HepG2 (cell line): ENCODE measurements around the gene NRL. TPM values are rescaled to one million over a fixed set of nuclear protein-coding genes. Genes with fewer than 3 reads are reported as not detected.

Source experiments
- CEBPG ChIP-seq: IDR thresholded peaks from 2 replicates; pipeline ENCODE4 v1.6.1; 2016
- HHEX ChIP-seq: IDR thresholded peaks from 2 replicates; pipeline ENCODE4 v1.6.1; 2016; ENCODE audit warnings: control low read depth
- HNRNPL ChIP-seq: fragments of 200-400 bp; formaldehyde crosslinking; IDR thresholded peaks from 2 replicates; pipeline ENCODE4 v1.6.1; 2017; ENCODE audit warnings: mild to moderate bottlenecking, low read depth, low read length
- HNRNPLL ChIP-seq: fragments of 200-400 bp; formaldehyde crosslinking; IDR thresholded peaks from 2 replicates; pipeline ENCODE4 v1.6.1; 2017; ENCODE audit warnings: mild to moderate bottlenecking, low read depth, low read length; ENCODE audit not compliant: poor library complexity, severe bottlenecking
- KLF12 ChIP-seq: sonication (generic); formaldehyde crosslinking; IDR thresholded peaks from 2 replicates; pipeline ENCODE4 v1.4.0; 2020; ENCODE audit warnings: missing genetic modification reagents, borderline replicate concordance
- MLX ChIP-seq: IDR thresholded peaks from 2 replicates; pipeline ENCODE4 v1.6.1; 2016
- MTERF4 ChIP-seq: sonication (generic); formaldehyde crosslinking; IDR thresholded peaks from 2 replicates; pipeline ENCODE4 v1.8.0; 2023; ENCODE audit warnings: mild to moderate bottlenecking, missing genetic modification reagents
- NR2C2 ChIP-seq: sonication (generic); formaldehyde crosslinking; IDR thresholded peaks from 2 replicates; pipeline ENCODE4 v1.4.0; 2020; ENCODE audit warnings: missing genetic modification reagents, mild to moderate bottlenecking, moderate library complexity, borderline replicate concordance
- PHF5A ChIP-seq: IDR thresholded peaks from one replicate; pipeline ENCODE4 v1.6.1; 2018; ENCODE audit warnings: low read depth, missing genetic modification reagents; ENCODE audit not compliant: unreplicated experiment
- POGK ChIP-seq: sonication (generic); formaldehyde crosslinking; conservative IDR thresholded peaks from 2 replicates; pipeline ENCODE4 v1.8.0; 2022; ENCODE audit warnings: mild to moderate bottlenecking, moderate library complexity, missing genetic modification reagents
- RFX5 ChIP-seq: IDR thresholded peaks from 2 replicates; pipeline ENCODE4 v1.6.1; 2011; ENCODE audit warnings: low read depth, low read length, improper control_type of control experiment
- SMAD3 ChIP-seq: sonication (generic); formaldehyde crosslinking; IDR thresholded peaks from 2 replicates; pipeline ENCODE4 v1.4.0; 2020; ENCODE audit warnings: missing genetic modification reagents
- SMARCC2 ChIP-seq: fragments of 450-650 bp; IDR thresholded peaks from 2 replicates; pipeline ENCODE4 v1.6.1; 2017; ENCODE audit warnings: antibody characterized with exemption, mild to moderate bottlenecking
- STAG1 ChIP-seq: sonication (generic); formaldehyde crosslinking; IDR thresholded peaks from 2 replicates; pipeline ENCODE4 v1.4.0; 2020; ENCODE audit warnings: missing genetic modification reagents
- TBX2 ChIP-seq: sonication (generic); formaldehyde crosslinking; IDR thresholded peaks from 2 replicates; pipeline ENCODE4 v1.5.0; 2020; ENCODE audit warnings: missing genetic modification reagents, mild to moderate bottlenecking, borderline replicate concordance
- XRCC5 ChIP-seq: fragments of 200-400 bp; formaldehyde crosslinking; optimal IDR thresholded peaks from 2 replicates; pipeline ENCODE3; 2017; ENCODE audit warnings: mild to moderate bottlenecking, low read length
- YEATS2 ChIP-seq: sonication (generic); formaldehyde crosslinking; IDR thresholded peaks from 2 replicates; pipeline ENCODE4 v1.4.0; 2020; ENCODE audit warnings: missing genetic modification reagents, borderline replicate concordance
- ZBTB4 ChIP-seq: sonication (generic); formaldehyde crosslinking; IDR thresholded peaks from 2 replicates; pipeline ENCODE4 v1.4.0; 2020; ENCODE audit warnings: missing genetic modification reagents, mild to moderate bottlenecking, borderline replicate concordance
- ZNF225 ChIP-seq: sonication (generic); formaldehyde crosslinking; IDR thresholded peaks from 2 replicates; pipeline ENCODE4 v1.4.0; 2020; ENCODE audit warnings: mild to moderate bottlenecking, missing genetic modification reagents
- ZSCAN29 ChIP-seq: sonication (generic); formaldehyde crosslinking; conservative IDR thresholded peaks from 2 replicates; pipeline ENCODE4 v1.4.0; 2020; ENCODE audit warnings: mild to moderate bottlenecking, missing genetic modification reagents
- ZSCAN30 ChIP-seq: sonication (generic); formaldehyde crosslinking; IDR thresholded peaks from 2 replicates; pipeline ENCODE4 v1.5.0; 2020; ENCODE audit warnings: mild to moderate bottlenecking, missing genetic modification reagents
- polyA plus RNA-seq, 8 experiments: library from polyadenylated mRNA; depleted of rRNA in 3 of 8; stranded (reverse) in 7 of 8; unstranded in 1 of 8; fragments of >200 nt; fragmentation: Illumina TruSeq in 4 of 8; extraction: Trizol in 4 of 8; gene quantifications; 2 replicates each; pipeline versions ENCODE4 v1.2.1 to v1.2.3, GENCODE V29; 2011 to 2016; ENCODE audit warnings: low read depth in 4 of 8, missing spikeins in 1 of 8, mixed read lengths in 1 of 8; ENCODE audit not compliant: insufficient read depth in 1 of 8
- total RNA-seq, 5 experiments: library from RNA; depleted of rRNA; stranded (reverse); fragments of >200 nt; fragmentation: Illumina TruSeq; extraction: Trizol; gene quantifications; 2 replicates each; pipeline ENCODE4 v1.2.3, GENCODE V29; 2016; ENCODE audit warnings: low read depth in 1 of 5
- TF ChIP-seq, protein P1 (sequence below): sonication (generic); formaldehyde crosslinking; IDR thresholded peaks from 2 replicates; pipeline ENCODE4 v1.4.0; 2020; ENCODE audit warnings: low read depth, mild to moderate bottlenecking, missing genetic modification reagents

NRL gene
- total and polyA plus RNA-seq, 2 of the 13 experiments (the other 11 are each of a cell fraction or from before 2014, with no cell fraction given): 2.5 to 4.7 TPM

DNA sequence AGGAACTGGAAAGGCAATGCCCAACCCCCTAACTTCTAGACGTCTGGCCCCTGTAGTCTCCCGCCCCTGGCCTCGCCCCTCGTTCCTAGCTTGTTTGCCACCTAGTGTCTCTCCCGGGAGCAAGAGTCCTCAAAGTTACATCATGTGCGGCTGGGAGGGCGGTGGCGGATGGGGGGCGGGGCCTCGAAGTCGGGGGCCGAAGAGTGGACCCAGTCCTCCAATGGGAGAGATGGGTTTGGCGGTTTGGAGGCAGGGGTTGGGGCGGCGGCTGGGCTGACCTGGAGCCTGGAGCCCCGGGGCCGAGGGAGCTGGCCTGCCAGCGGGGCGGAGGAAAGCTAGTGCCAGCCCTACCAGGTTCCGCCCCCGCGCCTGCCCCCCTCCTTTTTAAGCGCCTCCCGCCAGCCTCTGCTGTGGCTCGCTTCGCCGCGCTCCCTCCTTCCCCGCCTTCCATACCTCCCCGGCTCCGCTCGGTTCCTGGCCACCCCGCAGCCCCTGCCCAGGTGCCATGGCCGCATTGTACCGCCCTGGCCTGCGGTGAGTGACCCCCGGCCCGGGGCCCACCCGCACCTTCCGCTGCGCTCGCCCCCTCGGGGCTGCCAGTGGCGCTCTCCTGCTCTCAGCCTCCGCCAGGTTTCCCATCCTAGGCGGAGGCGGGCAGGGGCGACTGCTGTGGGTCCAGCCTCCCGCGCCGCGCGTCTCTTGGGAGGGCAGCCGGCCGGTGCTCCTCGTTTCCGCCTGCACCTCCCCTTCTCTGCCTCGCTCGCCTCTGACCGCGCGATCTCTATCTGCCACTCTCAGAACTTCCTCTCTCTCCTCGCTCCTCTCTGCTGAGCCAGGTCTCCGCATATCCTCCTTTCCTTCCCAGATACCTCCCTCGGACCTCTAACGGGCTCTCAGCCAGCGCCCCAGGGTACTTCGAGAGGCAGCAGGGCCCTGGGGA is 20.6 kb downstream of the NRL start, which contains the start of gene PCK2 (continued):
- TF ChIP-seq HHEX (CRISPR knock-in tag) (no peak; the same call in 1 of the 2 replicates), NR2C2 (CRISPR knock-in tag) (peak; percentile 63; the same call in 1 of the 2 replicates), KLF12 (CRISPR knock-in tag) (peak; percentile 97), XRCC5 (peak; percentile 34), PHF5A (CRISPR knock-in tag) (peak; percentile 93), HNRNPLL (peak; percentile 82), YEATS2 (CRISPR knock-in tag) (peak; percentile 87), ZNF225 (CRISPR knock-in tag) (peak; percentile 98), POGK (CRISPR knock-in tag) (peak; percentile 100), HNRNPL (peak; percentile 96), CEBPG (CRISPR knock-in tag) (peak; percentile 99), SMARCC2 (no peak), ZBTB4 (CRISPR knock-in tag) (no peak), SMAD3 (CRISPR knock-in tag) (peak; percentile 90; the same call in 1 of the 2 replicates), TBX2 (peak; percentile 77; the same call in 1 of the 2 replicates), ZSCAN30 (no peak), STAG1 (CRISPR knock-in tag) (no peak; the same call in 1 of the 2 replicates), MTERF4 (CRISPR knock-in tag) (no peak), MLX (CRISPR knock-in tag) (peak; percentile 41), ZSCAN29 (CRISPR knock-in tag) (no peak; the same call in 1 of the 2 replicates), RFX5 (peak; percentile 7; the same call in 1 of the 2 replicates)
- TF ChIP-seq, protein P1, sequence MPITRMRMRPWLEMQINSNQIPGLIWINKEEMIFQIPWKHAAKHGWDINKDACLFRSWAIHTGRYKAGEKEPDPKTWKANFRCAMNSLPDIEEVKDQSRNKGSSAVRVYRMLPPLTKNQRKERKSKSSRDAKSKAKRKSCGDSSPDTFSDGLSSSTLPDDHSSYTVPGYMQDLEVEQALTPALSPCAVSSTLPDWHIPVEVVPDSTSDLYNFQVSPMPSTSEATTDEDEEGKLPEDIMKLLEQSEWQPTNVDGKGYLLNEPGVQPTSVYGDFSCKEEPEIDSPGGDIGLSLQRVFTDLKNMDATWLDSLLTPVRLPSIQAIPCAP (CRISPR knock-in tag): peak; percentile 20
